Measurements from ENCODE around the gene TMEM147.

DNA sequence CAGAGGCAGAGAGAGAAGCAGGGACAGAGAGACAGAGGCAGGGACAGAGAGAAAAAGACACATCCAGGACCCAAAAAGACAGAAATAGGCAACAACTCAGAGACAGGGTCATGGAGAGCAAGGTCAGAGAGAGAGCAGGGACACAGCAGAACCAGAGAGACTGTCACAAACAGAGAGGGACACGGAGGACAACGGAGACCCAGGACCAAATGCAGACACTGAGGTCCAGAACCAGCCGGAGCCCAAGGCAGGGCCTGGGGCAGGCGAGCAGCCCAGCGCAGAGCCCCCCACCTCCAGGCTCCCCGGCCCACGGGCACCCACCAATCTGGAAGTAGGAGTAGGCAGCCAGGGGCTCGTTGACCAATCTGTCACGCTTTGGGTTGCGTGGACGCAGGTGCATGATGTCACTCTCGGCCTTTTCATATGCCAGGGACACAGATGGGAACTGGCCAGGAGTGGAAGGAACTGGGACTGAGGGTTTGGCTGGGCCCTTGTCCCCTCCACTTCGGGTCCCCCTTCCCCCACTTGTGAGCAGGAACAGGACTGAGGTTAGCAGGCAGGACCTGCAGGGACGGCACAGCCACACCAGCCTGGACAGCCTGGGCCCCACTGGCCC is 8.1 kb downstream of the TMEM147 start:
- TF ChIP-seq, protein P1, sequence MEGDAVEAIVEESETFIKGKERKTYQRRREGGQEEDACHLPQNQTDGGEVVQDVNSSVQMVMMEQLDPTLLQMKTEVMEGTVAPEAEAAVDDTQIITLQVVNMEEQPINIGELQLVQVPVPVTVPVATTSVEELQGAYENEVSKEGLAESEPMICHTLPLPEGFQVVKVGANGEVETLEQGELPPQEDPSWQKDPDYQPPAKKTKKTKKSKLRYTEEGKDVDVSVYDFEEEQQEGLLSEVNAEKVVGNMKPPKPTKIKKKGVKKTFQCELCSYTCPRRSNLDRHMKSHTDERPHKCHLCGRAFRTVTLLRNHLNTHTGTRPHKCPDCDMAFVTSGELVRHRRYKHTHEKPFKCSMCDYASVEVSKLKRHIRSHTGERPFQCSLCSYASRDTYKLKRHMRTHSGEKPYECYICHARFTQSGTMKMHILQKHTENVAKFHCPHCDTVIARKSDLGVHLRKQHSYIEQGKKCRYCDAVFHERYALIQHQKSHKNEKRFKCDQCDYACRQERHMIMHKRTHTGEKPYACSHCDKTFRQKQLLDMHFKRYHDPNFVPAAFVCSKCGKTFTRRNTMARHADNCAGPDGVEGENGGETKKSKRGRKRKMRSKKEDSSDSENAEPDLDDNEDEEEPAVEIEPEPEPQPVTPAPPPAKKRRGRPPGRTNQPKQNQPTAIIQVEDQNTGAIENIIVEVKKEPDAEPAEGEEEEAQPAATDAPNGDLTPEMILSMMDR (IDR thresholded peaks at IDR 0.05; ENCODE audit: low read length): no peak
- TF ChIP-seq EZH2 (IDR thresholded peaks at IDR 0.05; ENCODE audit: borderline replicate concordance, low read length): no peak

Data from OCI-LY1 (cell line).